Body of pancreas (tissue), 4 donors: ENCODE results near the gene SYNE2.

Experiments used
- CTCF ChIP-seq, 7 experiments: fragments of 450-650 bp in 4 of 7; fragments of 200-600 bp in 3 of 7; sonication (generic) in 3 of 7; IDR thresholded peaks; one replicate each; pipeline ENCODE4 v1.5.1; 2016 to 2019; ENCODE audit warnings: antibody characterized with exemption in 7 of 7
- POLR2A ChIP-seq, 3 donors: fragments of 450-650 bp; IDR thresholded peaks; one replicate each; pipeline ENCODE4 v1.6.1; 2016; ENCODE audit warnings: antibody characterized with exemption in 3 of 3, mild to moderate bottlenecking in 2 of 3

GRCh38 chr14:63949696-63950095 is 96.9 kb downstream of the SYNE2 start:
- no peak for TF ChIP-seq CTCF (IDR thresholded peaks at IDR 0.05)
- TF ChIP-seq POLR2A (IDR thresholded peaks at IDR 0.05), result no peak
